Measurements from ENCODE around the gene ICOS.
"Not testable (repeated sequence)": the region's sequence is repeated elsewhere in the genome, so short reads cannot be mapped to it uniquely, and the experiment has no call there.

The ICOS gene

DNA sequence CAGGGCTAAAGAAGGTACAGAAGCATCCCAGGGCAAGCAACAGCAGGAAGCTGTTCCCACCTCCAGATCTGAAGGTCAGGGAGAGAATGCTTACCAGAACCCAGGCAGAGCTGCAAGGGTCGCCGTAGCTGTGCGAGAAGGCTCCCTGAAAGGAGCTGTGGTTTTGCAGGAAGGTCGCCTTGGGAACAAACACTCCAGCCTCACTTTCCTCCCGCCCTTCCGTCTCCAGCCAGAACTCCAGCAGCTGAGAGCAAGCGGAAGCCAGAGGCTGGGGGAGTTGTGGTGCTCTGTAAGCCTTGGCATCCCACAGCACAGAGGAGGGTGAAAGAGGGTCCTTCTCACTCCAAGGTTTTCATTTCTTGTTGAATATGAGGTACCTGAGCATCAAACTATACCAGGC, 18.3 kb upstream of the ICOS start:
- DNase-seq (ENCODE audit: low spot score): no peak

DNA sequence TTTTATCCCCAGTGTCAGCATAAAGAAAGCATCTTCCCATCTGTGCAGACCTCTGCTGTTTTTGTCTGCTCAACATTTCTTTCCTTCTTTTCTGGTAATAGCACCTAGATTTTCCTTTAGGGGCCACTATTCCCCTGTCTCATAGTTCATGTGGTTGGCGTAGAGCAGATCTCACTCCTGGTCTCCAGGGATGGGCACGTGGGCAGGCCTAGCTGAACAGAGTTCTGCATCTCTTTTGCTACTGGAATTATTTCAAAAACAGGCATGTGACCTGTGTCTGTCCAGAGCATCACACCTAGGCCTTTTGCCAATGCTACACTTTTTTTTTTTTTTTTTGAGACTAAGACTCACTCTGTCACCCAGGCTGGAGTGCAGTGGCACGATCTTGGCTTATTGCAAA, 17.7 kb upstream of the ICOS start:
- no peak for DNase-seq (ENCODE audit: low spot score)

DNA sequence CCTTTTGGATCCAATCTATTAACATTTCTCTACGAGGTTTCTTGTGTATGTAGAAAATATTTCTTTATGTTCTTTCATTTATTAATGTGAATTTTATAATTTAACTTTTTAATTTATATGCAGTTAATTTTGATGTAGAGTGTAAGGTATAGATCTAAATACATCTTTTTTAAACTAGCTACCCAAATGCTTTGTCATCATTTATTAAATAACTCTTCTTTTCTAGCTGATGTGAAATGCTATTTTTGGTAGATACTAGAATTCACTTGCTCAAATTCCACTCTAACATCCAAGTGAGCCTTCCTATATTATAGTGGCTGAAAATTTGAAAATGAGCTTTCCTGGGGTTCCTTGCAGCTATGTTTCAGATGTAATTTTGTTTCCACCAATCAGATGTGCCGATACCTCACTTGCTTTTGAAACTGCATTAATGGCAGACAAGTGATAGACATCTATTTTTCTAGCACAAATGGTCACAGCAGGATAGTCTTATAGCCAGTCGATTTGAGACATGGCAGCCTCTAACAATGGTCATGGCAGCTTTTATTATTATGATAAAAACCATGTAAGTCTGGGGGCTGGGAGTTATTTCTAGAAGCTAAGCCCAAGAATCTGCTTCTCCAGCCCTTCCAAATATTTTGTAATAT, 10.9 kb upstream of the ICOS start:
- DNase-seq (ENCODE audit: low spot score): no peak

DNA sequence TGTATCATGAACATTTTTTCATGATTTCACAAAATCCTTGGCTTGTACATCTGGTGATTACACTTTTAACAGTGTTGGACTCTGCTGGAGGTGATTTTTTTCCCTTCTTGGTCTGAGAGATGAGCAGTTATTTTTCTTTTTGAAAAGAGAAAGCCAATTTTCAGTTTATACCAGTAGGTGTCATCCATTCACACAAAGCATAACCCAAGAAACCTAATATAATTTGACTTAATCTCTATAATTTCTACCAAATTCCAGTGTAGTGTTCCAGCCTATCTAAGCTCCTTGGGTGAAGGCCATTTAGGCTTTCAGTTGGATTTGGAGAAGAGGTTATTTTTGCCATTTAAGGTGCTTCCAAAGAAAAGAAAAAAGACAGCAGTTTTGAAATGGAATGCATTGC, 7.7 kb upstream of the ICOS start:
- no peak for DNase-seq (ENCODE audit: low spot score)

DNA sequence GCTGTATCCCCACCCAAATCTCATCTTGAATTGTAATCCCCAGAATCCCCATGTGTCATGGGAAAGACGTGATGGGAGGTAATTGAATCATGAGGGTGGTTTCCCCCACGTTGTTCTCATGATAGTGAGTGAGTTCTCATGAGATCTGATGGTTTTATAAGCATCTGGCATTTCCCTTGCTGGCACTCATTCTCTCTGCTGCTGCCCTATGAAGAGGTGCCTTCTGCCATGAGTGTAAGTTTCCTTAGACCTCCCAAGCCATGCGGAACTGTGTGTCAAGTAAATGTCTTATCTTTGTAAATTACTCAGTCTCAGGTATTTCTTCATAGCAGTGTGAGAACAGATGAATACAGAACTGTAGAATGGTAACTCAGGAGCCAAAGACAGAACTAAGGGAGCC, 5.3 kb upstream of the ICOS start:
- DNase-seq (ENCODE audit: low spot score): not testable (repeated sequence)

DNA sequence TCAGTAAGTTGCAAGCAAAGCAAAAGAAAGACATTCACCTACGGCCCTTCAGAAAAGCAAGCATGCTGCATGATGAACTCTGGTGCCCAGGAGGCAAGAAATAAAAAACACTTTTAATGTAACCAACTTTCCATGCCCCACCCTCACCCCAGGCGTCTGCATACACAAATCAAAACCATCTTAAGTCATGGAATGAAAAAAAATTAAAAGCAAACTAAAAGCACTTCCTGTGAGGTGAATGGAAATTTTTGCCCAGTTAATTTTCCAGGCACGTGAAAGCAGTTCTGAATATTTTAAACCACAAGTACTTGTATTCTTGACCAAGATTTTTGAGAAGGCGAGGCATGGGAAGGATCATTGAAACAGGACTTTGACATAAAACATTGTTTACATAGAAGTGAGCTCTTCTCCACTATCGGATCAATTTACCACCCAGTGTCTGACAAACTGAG, 2.5 kb upstream of the ICOS start:
- no peak for DNase-seq (ENCODE audit: low spot score)

DNA sequence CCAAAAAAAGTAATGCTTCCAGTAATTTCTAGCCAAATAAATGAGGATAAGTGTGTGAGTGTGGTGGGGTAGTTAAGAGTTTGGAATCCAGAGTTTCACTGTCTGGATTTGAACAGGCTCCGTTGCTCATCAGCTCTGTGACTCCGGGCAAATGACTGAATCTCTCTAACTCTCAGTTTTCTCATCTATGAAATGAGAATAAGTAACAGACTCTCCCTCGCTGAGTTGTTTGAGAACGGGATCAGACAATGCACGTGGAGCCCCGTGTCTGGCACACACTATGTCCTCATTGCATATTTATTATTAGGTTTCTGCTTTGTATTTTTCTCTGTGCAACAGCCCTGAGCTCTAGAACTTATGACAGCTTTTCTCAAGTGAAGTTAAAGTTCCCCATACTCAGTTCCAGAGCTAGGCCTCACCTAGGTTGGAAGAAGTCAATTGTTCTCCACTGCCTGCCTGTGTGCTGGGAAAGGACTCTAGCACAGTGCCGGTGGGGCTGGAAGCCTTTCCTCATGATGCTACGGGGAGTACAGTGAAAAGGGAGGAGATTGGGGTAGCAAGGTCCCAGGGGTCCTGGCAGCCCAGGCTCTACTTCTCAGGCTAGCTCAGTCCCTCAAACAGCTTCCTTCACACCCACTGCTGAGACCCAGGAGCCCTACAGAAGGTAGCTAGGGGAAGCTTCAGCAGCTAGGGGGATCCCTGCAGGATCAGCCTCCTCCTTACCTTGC, 1.7 kb upstream of the ICOS start:
- no peak for DNase-seq (ENCODE audit: low spot score)

DNA sequence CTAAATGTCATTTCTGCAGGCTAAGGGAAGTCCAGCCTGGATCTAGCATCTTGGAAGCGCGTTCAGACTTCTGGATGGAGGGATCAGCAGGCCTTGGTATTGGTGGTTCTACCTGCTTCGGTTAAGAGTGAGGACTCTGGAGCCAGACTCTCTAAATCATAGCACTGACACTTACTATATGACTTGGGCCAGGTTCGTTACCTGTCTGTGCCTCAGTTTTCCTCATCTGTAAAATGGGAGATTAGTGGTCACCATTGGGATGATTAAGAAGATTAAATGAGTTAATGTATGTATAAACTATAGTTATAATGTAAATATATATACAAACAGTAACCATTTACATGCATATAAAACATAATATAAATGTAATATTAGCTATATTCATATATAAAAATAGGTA, 995 bp upstream of the ICOS start:
- no peak for DNase-seq (ENCODE audit: low spot score)

DNA sequence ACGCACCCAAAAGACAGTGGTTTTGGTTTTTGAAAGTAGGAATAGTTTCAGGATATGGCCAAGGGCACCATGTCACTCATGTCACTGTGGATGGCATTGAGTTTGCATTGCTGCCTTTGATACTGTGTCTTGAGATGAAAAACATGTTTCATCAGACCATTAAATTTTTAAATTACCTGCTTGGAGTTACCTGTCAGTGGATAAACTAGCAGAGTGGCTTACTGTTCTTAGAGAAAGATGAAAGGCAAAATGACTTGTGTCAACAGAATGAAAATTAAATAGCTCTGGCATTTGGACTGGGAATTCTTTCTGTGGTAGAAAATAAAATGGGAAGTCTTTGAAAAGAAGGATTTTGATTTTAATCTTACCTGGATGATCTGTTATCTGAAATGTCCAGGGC, 386 bp downstream of the ICOS start:
- DNase-seq (ENCODE audit: low spot score): no peak

DNA sequence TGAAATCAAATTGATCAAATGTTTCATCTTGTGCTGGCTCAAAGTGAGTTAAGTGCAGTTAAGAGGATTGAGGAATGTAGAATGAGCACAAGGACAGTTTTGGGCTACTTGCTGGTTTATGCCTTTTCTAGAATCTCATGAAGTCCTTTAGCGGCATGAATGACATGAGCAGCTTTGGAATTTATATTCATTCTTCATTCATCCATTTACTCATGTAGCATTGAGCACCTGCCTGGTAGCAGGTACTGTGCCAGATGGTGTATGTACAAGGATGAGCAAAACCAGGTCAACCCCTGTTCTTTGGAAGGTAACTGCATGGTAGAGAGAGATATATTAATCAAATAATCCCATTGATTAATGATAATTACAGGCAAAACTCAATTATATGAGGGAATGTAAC, 1.2 kb downstream of the ICOS start:
- no peak for DNase-seq (ENCODE audit: low spot score)

DNA sequence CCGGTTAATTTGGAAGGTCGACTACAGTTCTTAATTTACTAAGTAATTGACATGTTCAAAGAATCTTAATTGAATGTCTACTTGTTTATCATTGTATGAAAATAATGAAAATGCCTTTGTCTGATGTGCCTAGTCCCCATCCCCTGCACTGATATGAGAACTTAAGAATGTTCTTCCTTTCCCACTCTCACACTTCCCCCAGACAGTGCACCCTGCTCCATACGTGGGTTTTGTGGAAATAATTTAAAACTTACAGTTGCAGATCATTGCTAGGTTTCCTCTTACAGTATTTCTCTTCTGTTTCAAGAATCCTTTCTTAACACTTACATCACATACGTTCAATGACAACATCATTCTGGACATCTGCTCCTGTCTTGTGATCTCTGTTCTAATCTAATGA, 3.5 kb downstream of the ICOS start:
- DNase-seq (ENCODE audit: low spot score): no peak

DNA sequence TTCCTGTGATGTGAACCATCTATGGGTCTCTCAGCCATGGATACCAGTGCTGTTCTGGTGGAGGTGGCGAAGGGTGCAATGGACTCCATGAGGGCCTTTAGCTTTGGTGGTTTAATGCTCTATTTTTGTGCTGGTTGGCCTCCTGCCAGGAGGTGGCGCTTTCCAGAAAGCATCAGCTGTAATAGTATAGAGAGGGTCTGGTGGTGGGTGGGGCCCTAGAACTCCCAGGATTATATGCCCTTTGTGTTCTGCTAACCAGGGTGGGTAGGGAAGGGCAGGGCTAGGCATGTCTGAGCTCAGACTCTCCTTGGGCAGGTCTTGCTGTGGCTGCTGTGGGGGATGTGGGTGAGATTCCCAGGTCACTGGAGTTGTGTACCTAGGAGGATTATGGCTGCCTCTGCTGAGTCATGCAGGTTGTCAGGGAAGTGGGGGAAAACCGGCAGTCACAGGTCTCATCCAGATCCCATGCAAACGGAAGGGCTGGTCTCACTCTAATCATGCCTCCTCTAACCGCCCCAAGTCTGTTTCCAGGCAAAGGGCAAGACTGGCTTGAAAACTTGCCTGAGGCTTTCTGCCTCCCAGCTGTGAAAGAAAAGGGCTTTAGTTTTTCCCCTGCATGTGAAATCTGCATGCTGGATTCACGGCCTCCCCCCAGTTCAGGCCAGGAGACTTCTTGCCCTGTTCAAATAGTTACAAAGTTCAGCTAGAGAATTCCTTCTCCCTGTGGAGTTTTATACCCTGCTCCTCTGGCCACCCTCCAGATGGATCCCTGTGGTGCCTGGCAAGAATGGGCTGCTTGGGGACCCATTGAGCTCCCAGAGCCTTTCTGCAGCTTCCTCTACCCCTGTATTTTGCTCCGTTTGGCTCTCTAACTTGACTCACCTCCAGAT, 7.2 kb downstream of the ICOS start:
- DNase-seq (ENCODE audit: low spot score): not testable (repeated sequence)

DNA sequence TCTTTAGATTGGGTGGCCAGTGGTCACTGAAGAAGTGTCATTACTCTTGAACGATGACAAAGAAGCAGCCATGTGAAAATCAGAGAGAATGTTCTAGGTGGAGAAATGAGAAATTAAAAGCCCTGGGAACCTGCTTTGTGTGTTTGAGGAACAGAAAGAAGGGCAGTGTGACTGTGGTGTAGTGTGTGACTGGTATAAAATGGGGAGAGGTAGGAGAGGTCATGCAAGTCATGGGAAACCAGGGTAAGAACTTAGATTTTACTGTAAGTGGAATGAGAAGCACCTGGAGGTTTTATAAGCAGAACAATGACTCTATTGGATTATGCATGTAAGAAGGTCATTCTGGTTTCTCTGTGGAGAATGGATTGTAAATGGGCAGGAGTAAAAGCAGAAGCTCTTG, 12.2 kb downstream of the ICOS start:
- no peak for DNase-seq (ENCODE audit: low spot score)

DNA sequence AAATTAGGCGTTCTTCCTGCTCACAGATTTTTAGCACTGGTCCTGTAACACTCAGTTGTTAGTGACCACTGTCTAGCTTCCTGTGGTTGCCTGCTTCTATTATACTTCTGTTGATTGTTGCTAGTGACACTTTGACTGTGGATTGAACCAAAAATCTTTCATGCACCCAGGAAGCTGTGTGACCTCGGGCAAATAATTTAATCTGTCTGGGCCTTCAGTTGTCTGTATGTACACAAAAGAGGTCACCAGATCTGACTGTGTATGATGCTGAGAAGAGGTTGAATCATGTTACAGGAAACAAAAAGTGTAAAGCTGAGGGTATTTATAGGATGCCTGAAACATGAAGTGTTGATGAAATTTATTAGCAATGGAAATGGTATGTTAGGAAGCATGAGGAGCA, 12.7 kb downstream of the ICOS start:
- no peak for DNase-seq (ENCODE audit: low spot score)

DNA sequence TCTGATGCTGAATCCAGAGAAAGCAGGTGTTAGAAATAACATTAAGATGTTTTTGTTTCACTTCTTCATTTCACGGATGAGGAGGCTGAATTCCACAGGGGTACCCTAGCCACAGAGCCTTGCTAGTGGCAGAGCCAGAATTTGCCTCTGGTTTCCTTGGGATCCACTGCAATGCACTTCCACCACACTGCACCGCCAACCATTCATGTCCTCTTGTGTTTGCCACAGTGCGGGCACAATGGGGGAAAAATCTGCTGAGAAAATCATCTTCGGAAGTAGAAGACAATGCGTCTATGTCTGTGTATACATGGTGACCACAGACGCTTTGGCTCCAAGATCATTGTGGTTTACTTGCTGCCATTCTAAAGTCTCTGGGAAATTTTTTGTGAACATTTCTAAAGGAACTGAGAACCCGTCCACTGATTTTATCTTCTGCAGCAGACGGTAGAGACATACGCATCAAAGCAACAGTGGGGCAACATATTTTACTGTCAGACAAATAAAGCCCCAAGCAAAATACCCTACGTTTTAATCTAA, 14.9 kb downstream of the ICOS start:
- DNase-seq (ENCODE audit: low spot score): no peak

DNA sequence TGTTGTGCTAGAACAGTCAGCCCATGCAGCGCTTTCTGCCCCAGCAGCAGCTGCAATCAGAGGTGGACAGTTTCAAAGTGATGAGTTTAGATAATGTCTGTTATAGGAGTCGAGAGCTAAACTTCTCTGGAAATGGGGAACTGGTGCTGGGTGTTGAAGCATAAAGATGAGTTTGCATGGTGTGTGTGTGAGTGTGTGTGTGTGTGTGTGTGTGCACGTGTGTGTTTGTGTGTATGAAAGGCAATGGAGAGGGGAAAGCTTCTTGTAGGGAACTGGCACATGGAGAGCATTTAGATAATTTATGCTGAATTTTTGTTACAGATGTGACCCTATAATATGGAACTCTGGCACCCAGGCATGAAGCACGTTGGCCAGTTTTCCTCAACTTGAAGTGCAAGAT, 22.7 kb downstream of the ICOS start:
- no peak for DNase-seq (ENCODE audit: low spot score)

DNA sequence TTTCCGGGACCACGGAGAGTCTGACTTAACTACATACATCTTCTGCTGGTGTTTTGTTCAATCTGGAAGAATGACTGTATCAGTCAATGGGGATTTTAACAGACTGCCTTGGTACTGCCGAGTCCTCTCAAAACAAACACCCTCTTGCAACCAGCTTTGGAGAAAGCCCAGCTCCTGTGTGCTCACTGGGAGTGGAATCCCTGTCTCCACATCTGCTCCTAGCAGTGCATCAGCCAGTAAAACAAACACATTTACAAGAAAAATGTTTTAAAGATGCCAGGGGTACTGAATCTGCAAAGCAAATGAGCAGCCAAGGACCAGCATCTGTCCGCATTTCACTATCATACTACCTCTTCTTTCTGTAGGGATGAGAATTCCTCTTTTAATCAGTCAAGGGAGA, 23.1 kb downstream of the ICOS start:
- DNase-seq (ENCODE audit: low spot score): no peak

DNA sequence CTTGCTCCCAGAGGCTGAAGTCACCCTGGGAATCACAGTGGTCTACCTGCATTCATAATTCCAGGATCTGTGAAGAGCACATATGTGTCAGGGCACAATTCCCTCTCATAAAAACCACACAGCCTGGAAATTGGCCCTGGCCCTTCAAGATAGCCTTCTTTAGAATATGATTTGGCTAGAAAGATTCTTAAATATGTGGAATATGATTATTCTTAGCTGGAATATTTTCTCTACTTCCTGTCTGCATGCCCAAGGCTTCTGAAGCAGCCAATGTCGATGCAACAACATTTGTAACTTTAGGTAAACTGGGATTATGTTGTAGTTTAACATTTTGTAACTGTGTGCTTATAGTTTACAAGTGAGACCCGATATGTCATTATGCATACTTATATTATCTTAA, 24.2 kb downstream of the ICOS start:
- no peak for DNase-seq (ENCODE audit: low spot score)

DNA sequence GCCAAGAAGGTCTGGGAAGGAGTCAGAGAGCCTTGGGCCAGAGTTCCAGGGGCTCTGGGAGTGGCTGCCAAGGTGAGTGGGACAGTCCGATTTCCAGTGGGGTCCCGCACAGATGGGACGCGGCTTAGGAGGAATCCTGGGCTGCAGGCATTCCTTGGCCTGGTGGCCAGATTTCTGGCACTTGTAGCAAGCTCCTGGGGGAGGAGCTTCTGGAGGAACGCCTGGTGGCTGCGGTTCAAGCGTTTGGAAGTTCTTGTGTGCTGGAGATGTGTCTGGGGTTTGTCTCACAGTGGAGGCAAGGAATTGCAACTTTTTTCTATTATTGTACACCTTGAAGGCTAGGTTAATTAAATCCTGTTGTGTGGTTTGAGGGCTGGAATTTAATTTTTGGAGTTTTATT, 28.6 kb downstream of the ICOS start:
- not testable (repeated sequence) for DNase-seq (ENCODE audit: low spot score)

DNA sequence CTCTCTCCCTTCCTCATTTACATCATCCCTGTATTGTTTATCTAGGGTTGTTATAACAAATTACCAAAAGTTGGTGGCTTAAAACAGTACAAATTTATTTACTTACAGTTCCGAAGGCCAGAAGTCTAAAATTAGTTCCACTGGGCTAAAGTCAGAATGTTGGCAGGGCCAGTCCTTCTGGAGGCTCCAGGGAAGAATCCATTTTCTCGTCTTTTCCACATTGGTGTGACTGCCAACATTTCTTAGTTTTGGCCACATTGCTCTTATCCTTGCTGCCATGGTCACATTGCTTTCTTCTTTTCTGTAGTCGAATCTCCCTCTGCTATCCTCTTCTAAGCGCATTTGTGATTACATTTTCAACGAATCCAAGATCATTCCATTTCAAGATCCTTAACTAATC, 34.7 kb downstream of the ICOS start:
- DNase-seq (ENCODE audit: low spot score): no peak

DNA sequence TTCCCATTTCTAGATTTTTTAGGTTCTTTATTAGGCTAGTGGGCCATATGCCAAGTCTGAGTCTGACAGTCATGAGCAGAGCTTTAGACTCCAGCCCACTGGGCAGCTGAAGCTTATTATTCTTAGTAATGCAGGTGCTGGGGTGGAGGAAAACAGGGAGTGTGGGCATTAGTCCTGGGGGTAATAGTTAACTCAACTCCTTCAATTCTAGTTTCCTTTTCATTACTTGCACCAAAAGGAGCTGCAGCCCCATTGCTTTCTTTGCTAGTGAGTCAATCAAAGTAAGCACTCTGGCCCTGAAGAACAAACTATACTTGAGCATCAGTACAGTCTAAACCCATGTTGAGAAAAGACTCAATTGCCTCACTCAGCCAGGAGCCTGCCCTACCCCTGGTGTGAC, 35.5 kb downstream of the ICOS start:
- DNase-seq (ENCODE audit: low spot score): no peak

DNA sequence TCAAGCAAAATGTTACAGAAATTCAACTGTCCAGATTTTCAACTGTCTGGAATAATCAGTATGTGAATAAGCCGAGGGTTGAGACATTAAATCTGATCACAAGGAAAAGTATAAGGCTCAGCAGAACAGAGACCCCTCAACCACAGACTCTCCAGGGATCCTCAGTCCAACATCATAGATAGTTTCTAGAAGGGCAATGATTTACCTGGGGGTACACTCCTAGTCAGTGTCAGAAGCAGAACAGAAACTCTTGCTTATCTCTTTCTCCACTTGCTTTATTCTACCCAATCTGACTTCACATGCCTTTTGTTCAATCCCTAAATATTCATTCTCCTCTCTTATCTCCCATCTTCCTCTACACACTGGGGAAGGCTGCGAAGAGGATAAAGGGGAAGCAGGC, 36.4 kb downstream of the ICOS start:
- no peak for DNase-seq (ENCODE audit: low spot score)

DNA sequence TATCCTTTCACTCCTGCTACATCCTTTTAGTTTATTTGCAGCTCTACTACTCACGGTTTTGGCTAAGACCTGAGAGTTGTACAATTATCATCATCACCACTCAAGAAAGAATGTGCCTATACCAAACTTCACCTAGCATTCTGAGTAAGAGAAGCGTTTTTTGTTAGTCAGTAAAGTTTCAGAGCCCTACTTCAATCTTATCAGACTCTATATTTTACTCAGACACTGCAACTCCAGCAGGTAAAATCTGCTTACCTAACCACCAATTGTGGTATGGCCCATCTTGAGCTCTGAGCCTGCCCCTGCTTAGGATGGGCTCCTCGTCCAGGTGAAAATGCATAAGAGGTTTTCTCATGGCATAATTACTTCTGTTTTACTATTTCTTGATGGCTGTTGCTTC, 37.1 kb downstream of the ICOS start:
- DNase-seq (ENCODE audit: low spot score): no peak

Data from hematopoietic multipotent progenitor cell treated with erythropoietin and hydrocortisone succinate and interleukin-3 and kit ligand, for 17 days (in vitro differentiated cells).